Measurements from ENCODE around the gene ATXN1.

The ATXN1 gene

DNA sequence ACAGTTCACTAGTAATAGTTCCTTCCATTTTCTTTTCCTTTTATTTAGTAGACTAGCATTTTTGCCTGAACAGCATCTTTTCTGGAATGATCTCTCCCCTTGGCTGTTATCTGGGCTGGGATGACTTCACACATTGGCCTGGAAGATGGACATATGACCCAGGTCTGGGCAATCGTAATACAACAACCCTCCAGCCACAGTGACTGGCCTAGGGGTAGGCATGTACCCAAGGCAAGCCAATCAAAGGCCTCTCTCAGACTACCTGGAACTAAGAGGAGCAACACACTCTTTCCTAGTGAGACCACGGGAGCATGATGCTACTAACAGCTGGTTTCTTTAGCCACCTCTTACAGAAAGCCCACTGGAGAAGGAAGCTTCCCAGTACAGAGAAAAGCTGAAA lies 270.6 kb downstream of the ATXN1 start:
- DNase-seq = no peak

DNA sequence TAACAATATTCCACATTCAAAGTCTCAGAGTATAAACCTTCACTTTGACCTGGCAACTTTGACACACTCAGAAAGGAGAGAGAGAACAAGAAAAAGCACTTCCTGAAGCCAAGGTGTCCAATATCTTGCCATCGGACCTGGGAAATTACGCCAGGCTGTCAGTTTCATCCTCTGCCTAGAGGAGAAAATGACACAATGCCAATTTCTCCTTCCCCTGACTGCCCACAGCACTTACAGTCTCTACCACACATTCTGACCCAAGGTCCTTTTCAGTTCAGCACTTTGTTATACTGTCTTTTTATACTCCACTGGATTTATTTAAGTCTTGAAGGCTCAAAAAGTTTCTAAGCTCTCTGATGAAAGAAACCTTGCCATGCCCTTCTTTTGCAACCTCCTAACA lies 272.4 kb downstream of the ATXN1 start:
- DNase-seq = no peak

DNA sequence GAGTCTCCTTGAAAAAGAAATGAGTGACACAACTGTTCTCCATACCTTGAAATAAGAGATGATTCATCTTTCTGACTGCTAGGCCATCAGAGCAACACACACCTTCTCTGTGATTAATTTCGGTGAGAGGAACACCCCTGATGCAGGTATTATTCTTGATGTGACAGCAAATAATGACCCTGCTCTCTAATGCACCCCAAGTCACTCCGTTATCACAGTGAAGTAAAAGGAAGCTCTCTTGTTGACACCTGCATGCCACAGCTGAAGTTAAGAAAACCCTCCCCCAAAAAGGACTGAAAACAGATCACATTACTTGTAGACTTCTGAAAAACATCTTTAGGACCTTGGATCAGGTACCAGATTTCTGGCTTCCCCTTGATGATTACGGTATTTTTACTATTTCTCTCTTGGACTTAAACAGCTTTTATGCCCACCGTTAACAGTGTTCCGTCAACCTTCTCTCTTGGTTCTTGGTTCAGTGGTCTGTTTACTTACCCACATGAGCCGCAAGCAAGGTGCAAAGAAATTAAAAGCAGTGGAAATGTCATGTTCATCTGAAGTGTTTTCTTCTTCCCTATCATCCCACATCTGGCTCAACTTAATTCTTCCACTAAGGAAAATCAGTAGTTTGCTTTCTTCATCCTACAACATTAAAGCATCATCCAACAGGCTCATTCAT lies 273.1 kb downstream of the ATXN1 start:
- DNase-seq = no peak

GRCh38 chr6:16486661-16487060 lies 274.6 kb downstream of the ATXN1 start:
- no peak for DNase-seq

DNA sequence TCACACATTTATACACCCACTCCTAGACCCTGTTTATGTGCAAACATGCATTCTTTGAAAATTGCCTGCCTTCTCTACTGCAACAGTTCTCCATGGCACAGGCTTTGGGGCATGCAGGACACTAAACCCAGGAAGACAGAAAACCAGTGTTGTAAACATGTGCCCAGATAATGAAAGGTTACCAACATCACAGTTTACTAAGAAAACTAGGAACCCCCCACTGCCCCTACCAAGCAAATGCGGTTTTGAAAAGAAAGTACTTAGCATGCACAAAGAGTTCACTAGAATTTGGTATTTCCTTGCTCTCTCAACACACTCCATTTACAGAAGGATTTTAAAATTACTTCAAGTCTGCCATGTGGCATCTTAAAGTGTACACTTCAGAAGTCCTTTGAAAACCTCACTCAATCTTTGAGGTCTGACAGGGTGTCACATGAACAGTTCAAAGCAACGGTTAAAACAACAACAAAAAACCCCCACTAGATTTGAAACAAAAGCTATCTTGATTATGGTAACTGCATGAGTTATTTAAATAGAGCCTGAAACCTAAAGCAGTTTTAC lies 277.9 kb downstream of the ATXN1 start:
- DNase-seq = no peak

- no peak for DNase-seq
These were observed 278.5 kb downstream of the ATXN1 start for GRCh38 chr6:16482702-16483314.

- DNase-seq = no peak
These were observed 279.4 kb downstream of the ATXN1 start for GRCh38 chr6:16481697-16482399.

GRCh38 chr6:16480763-16481560 lies 280.3 kb downstream of the ATXN1 start:
- no peak for DNase-seq

GRCh38 chr6:16477367-16478149 lies 283.7 kb downstream of the ATXN1 start:
- DNase-seq = no peak

DNA sequence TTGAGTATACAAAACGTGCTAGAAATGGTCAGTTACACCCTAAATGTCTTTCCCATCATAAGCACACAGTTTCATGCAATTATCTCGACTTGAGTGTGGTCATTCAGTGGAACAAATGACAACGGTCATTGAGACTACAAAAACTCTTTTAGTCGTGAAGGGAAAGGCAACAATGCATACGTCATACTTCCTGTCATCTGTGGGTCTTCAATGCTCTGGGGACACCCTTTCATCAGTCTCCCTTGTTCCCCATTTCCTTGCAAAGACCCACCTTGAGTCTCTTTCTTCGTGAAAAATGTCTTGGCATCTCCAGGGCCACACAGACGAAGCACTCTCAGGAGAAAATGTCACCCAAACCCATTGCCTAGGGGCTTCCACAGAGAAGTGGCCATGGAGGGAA lies 284.4 kb downstream of the ATXN1 start:
- no peak for DNase-seq

DNA sequence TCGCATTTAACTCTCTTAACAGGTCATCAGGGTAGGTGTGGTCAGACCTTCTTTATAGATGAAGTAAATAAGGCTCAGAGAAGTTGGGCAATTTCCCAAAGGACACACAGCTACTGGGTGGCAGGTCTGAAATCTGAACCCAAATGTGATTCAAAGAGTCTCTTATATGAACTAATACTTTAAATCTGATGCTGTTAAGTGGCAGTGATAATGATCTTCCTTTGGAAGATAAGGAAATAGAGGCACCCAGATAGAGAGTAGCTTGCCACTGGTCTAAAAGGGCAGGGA lies 285.8 kb downstream of the ATXN1 start:
- no peak for DNase-seq

DNA sequence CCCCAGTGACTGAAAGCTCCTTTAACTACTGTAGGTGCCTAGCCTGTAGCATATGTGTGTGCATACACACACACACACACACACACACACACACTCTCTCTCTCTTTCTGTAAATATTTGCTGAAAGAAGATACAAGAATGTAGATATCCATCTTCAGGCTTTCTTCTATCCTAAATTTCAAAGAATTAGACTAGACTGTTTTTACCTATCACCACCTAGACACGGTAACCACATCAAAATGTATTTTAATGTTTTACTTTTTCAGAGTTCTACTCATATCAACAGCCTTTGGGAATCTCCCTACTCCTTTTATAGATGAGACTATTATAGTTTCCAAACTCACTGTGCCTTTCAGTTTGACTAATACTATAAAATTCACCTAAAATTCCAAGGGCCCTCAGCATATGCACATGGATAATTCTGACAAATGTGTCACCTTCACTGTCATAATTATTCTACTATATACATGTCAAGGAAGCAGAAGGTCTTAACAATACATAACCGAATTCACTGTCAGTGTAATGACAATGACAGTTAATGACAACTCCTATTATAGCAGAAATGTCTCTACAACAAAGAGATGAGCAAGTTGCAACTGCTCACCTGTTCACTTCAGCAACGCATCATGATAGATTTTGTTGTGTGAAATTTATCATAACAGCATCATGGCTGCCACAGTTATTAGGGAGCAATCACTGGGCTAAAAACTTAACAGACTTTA lies 286.3 kb downstream of the ATXN1 start:
- DNase-seq = no peak

GRCh38 chr6:16473908-16474771 lies 287.1 kb downstream of the ATXN1 start:
- no peak for DNase-seq

GRCh38 chr6:16473184-16473907 lies 287.9 kb downstream of the ATXN1 start:
- no peak for DNase-seq

DNA sequence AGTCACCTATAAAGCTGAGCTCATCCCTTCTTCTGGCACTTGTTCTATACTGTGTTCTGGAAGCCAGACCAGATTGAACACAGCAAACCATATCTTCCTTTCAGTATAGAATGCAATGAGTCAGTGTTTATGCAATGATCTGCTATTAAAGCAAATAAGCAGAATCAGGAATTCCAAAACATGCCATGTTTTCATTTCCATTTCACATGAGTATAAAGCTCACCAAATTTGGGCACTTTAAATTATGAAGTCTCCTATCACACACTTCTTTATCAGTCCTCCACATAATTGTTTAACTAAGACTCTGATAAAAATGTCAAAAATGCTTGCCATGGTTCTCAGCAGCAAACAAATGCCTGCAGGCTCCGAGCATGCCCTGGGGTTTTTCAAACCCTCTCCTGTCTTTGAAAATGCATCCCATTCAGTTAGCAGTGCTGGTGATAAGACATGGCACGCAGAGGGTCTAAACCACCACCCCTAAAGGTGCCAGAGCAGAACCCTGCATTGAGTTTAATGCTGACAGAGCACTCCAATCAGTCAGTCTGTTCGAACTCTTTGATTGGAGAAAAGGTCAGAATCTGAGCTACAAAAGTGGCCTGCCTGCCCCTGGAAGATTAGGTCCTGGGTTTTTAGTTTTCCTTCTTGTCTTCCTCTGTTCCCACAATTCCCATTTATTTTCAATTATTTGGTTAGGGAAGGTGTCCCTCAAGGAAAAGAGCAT lies 288.8 kb downstream of the ATXN1 start:
- DNase-seq = no peak

DNA sequence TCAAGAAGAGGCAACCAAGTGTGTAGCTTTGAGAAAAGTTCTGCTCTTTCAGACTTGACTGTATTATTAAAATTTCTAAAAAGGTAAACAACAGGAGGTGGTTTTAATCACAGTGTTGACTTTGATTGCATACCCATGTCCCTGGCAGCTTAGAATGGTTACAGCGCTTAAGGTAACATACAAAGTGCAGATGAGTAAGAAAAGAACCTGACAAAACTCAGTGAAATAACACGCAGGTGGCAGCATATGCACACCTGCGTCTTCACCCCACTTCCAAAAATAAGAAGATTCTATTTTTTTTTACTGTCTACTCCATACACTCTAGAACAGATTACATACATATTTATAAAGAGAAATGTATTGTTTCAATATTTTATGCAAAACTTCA lies 289.4 kb downstream of the ATXN1 start:
- no peak for DNase-seq

DNA sequence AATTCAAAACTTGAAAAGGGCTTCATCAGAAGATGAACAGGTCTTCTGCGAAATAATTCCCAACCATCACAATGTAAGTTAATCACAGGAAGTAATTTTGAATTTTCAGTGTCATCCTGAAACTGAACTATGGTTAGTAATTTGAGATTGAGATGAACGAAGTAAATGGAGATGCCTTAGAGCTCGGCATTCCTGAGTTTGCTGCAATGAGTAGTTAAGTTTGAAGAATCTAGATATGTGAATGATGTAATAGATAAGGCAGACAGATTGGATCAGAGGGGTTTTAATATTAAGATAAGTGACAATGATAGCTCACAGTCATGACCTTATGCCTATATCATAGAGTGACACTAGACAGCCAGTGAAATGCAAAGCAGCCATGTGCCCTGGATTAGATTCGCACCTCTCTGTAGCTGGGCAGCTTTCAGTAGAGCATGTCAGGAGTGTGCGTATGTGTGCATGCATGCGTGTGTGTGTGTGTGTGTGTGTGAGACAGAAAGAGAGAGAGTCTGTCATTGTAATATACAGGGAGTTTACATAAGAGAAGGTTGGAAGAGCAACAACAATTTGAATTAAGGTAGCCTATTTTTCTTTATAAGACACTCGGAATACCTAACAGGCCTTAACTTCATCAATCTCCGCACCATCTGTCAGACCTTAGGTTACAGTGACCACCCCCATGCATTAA lies 289.9 kb downstream of the ATXN1 start:
- DNase-seq = no peak

DNA sequence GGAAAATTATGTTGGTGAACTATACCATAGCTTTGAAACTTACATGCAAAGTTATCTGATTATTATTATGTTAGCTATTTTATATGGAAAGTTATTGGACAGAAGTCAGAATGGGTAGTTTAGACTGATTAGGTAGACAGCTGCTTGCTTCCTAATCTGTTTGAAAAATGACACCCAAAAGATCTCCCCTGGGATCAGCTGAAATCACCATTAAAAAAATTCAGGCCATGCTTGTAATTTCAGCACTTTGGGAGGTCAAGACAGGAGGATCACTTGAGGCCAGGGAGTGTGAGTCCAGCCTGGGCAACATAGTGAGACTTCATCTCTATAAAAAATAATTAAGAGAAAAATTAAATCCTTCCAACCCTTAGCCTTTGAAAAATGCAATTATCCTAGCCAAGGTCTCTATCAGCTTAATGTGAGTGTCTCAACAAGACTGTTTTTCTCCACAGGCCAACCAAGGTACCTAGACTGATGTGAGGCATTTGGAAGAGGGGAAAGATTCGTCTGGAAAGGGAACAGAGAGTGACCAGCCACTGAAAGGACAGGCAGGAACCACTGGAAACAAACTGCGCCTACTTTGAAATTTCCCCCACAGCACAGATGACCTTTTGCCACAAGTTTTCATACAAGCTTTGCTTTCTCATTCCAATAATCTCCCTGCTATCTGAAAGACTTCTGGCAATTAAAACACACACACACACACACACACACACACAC lies 290.6 kb downstream of the ATXN1 start:
- DNase-seq = no peak

Measured in NCI-H2081 treated with DMSO at 0.1 percent for 48 hours (cell line).